ENCODE measurements around the gene TSTD1.
"Not testable (repeated sequence)": the region's sequence is repeated elsewhere in the genome, so short reads cannot be mapped to it uniquely, and the experiment has no call there.

TSTD1 gene

DNA sequence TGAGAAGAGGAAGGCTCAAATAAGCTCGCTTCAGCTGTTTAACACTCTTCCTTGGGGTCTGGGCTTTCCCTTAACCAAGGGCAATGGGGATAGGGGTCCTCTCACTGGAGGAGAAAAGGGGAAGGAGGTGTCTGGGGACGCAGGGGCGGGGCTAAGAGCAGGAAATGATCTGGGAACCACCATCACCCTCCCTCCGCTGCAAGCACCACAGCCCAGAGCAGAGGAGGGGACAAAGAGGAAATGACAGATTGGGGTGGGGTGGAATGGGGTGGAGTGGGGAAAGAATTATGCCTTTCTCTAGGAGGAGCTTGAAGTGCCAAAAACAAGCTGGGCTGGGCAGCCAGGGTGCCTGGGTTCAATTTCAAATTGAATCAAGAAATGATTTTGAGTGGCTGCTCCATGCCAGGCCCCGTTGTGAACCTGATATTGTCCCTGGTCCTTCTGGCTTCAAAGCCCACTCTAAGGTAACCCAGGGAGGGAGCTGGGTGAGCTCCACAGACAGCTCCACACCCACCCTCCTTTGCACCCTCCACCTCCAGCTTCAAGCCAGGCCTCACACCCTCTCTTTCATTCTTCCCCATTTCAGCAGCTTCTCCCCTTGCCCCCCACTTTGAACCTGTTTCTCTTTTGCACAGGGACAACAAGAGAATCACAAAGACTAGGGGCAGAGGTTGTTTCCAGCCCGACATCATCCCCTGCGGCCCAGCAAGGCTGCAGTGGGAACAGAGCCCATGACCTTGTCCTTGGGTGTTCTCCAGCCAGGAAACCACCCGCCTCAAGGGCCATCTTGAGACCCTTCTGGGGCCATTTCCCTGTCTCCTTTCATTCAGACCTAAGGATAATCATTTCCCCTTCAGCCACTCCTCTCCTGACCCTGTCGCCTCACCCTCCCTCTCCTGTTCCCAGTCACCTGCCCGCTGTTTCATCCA is 29.8 kb upstream of the TSTD1 start:
- CTCF ChIA-PET, result no interaction called here
- no peak for DNase-seq (ENCODE audit: extremely low spot score)
- POLR2A ChIA-PET, result interaction anchor here (1.3 kb wide), 1 partner anchor 23 kb away, joined by 4 read pairs; the partner anchor contains the start of gene USF1
- TF ChIP-seq BHLHE40 (IDR thresholded peaks at IDR 0.05; ENCODE audit: borderline replicate concordance), result no peak
- no peak for TF ChIP-seq ARNT (IDR thresholded peaks at IDR 0.05)
- TF ChIP-seq HDGF (IDR thresholded peaks at IDR 0.05; ENCODE audit: borderline replicate concordance), result no peak

DNA sequence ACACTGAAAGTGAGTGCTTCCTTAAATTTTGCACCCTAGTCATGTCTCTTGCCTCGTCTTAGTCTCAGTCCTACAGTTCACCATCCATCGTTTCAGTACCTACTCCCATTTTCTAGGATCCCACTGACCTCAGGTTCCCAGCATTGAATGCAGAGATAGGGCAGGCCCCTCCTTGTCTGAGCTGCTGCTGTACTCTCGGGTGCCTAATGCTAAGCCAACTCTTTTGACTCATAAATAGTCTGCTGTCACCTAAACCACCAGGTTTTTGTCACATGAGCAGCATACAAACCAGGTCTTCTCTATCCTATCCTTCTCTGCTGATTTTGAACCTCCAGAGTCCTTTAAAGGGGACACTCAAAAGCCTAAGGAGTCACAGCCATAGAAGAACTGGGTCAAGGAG is 27.9 kb upstream of the TSTD1 start:
- DNase-seq (ENCODE audit: extremely low spot score), result no peak
- POLR2A ChIA-PET, result no interaction called here
- TF ChIP-seq SUZ12 (IDR thresholded peaks at IDR 0.05) (no peak), TARDBP (IDR thresholded peaks at IDR 0.05) (no peak), HDGF (IDR thresholded peaks at IDR 0.05; ENCODE audit: borderline replicate concordance) (no peak), BHLHE40 (IDR thresholded peaks at IDR 0.05; ENCODE audit: borderline replicate concordance) (no peak), SP1 (IDR thresholded peaks at IDR 0.05) (no peak), ELF4 (IDR thresholded peaks at IDR 0.05) (no peak), FOXM1 (IDR thresholded peaks at IDR 0.05; ENCODE audit: borderline replicate concordance) (no peak), CTBP1 (IDR thresholded peaks at IDR 0.05; ENCODE audit: borderline replicate concordance) (no peak), ARNT (IDR thresholded peaks at IDR 0.05) (no peak), FOXA1 (IDR thresholded peaks at IDR 0.05) (no peak), L3MBTL2 (conservative IDR thresholded peaks at IDR 0.05) (no peak), FOXK2 (IDR thresholded peaks at IDR 0.05) (no peak), ZNF384 (IDR thresholded peaks at IDR 0.05) (no peak), NFRKB (IDR thresholded peaks at IDR 0.05) (no peak), LEF1 (IDR thresholded peaks at IDR 0.05; ENCODE audit: borderline replicate concordance) (no peak)
- TF ChIP-seq, protein P1, sequence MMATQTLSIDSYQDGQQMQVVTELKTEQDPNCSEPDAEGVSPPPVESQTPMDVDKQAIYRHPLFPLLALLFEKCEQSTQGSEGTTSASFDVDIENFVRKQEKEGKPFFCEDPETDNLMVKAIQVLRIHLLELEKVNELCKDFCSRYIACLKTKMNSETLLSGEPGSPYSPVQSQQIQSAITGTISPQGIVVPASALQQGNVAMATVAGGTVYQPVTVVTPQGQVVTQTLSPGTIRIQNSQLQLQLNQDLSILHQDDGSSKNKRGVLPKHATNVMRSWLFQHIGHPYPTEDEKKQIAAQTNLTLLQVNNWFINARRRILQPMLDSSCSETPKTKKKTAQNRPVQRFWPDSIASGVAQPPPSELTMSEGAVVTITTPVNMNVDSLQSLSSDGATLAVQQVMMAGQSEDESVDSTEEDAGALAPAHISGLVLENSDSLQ (IDR thresholded peaks at IDR 0.05), result no peak
- CTCF ChIA-PET, result no interaction called here

DNA sequence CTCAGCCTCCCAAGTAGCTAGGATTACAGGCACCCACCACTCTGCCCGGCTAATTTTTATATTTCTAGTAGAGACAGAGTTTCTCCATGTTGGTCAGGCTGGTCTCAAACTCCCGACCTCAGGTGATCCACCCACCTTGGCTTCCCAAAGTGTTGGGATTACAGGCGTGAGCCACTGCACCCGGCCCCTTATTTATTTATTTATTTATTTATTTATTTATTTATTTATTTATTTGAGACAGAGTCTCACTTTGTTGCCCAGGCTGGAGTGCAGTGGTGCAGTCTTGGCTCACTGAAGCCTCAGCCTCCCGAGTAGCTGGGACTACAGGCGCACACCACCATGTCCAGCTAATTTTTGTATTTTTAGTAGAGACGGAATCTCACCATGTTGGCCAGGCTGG is 26.9 kb upstream of the TSTD1 start:
- POLR2A ChIA-PET; DNase-seq (ENCODE audit: extremely low spot score); CTCF ChIA-PET: not testable (repeated sequence)

DNA sequence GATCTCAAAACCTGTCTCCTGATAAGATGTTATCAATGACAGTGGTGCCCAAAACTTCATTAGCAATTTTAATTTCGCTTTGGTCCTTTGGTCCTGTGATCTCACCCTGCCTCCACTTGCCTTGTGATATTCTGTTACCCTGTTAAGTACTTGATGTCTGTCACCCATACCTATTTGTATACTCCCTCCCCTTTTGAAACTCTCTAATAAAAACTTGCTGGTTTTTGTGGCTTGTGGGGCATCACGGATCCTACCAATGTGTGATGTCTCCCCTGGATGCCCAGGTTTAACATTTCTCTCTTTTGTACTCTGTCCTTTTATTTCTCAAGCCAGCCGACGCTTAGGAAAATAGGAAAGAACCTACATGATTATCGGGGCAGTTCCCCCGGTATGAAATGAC is 25.2 kb upstream of the TSTD1 start:
- CTCF ChIA-PET, result interaction anchor here (0.8 kb wide), 1 partner anchor 250 kb away, joined by 8 read pairs; the partner anchor contains the start of gene SDHC
- POLR2A ChIA-PET; DNase-seq (ENCODE audit: extremely low spot score): not testable (repeated sequence)

DNA sequence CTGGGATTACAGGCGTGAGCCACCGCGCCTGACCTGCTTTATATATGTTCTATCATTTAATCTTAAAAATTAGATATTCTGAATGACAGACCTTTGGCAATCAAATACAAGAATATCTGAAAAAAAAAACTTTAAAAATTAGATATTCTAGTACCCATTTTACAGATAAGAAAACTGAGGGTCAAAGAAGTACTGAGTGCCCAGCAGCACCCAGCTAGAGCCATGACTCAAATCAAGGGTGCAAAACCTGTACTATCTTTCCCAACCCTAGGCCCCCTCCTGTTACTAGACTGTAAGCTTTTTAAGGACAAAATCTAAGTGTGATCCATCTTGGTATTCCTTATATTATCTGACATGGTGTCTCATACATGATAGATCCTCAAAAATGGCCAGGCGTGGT is 22.7 kb upstream of the TSTD1 start:
- TF ChIP-seq LEF1 (IDR thresholded peaks at IDR 0.05; ENCODE audit: borderline replicate concordance) (no peak), L3MBTL2 (conservative IDR thresholded peaks at IDR 0.05) (no peak), CTBP1 (IDR thresholded peaks at IDR 0.05; ENCODE audit: borderline replicate concordance) (no peak), ARNT (IDR thresholded peaks at IDR 0.05) (no peak), FOXK2 (IDR thresholded peaks at IDR 0.05) (no peak), SP1 (IDR thresholded peaks at IDR 0.05) (no peak), ZNF384 (IDR thresholded peaks at IDR 0.05) (no peak), NFRKB (IDR thresholded peaks at IDR 0.05) (no peak), BHLHE40 (IDR thresholded peaks at IDR 0.05; ENCODE audit: borderline replicate concordance) (no peak), HDGF (IDR thresholded peaks at IDR 0.05; ENCODE audit: borderline replicate concordance) (no peak), ELF4 (IDR thresholded peaks at IDR 0.05) (no peak), SUZ12 (IDR thresholded peaks at IDR 0.05) (no peak), FOXM1 (IDR thresholded peaks at IDR 0.05; ENCODE audit: borderline replicate concordance) (no peak), FOXA1 (IDR thresholded peaks at IDR 0.05) (no peak), TARDBP (IDR thresholded peaks at IDR 0.05) (no peak)
- TF ChIP-seq, protein P1 (IDR thresholded peaks at IDR 0.05), result no peak

DNA sequence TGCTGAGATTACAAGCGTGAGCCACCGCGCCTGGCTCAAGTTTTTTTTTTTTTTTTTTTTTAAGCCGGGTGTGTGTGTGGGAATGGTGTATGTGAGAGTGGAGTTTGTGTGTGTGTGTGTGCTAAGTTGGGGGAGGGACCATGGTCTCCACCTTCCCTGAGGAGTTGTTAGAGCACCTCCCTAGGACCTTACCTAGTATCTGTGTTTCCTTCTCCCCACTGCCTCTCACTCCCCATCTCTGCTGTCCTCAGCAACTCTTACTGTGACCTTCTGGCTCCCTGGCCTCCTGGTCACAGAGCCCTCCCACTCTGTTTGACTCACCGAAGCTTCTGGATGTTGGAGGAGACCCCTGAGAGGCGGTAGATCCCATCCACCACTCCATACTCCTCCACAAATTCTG is 20.5 kb upstream of the TSTD1 start:
- ChIA-PET POLR2A (interaction anchor here (1.1 to 2.6 kb wide), 2 partner anchors 10 to 13 kb away, joined by 5 to 6 read pairs; partner anchors contain the start of gene USF1), CTCF (no interaction called here)
- TF ChIP-seq LEF1 (IDR thresholded peaks at IDR 0.05; ENCODE audit: borderline replicate concordance), result no peak
- TF ChIP-seq FOXA1 (IDR thresholded peaks at IDR 0.05), result no peak
- TF ChIP-seq ELF4 (IDR thresholded peaks at IDR 0.05), result no peak
- TF ChIP-seq SP1 (IDR thresholded peaks at IDR 0.05), result no peak
- TF ChIP-seq ZNF384 (IDR thresholded peaks at IDR 0.05), result no peak
- no peak for TF ChIP-seq FOXM1 (IDR thresholded peaks at IDR 0.05; ENCODE audit: borderline replicate concordance)
- no peak for TF ChIP-seq NFRKB (IDR thresholded peaks at IDR 0.05)
- no peak for TF ChIP-seq BHLHE40 (IDR thresholded peaks at IDR 0.05; ENCODE audit: borderline replicate concordance)
- DNase-seq (ENCODE audit: extremely low spot score), result no peak

More for the DNA sequence above, 22.7 kb upstream of the TSTD1 start:
- ChIA-PET POLR2A (interaction anchor here (2.6 kb wide), 1 partner anchor 16 kb away, joined by 6 read pairs; the partner anchor contains the start of gene USF1), CTCF (no interaction called here)
- DNase-seq (ENCODE audit: extremely low spot score), result no peak

DNA sequence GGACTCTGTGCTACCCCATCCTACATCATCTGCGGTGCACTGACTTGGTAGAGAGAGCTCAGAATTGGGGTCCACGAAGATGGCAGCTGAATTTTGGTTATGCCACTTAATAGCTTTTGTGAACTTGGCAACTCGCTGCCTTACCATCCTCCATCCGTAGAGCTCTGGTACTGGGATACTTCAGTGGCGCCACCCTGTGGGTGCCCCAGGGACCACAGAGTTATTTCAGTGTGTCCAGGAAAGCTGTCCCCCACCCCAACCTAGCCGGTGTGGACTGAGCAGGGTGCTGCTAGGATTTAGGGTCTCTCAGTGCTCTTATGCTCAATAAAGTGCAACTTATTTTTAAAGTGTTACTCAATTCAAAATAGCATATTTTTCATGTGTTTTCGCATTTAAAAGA is 16.0 kb upstream of the TSTD1 start:
- DNase-seq (ENCODE audit: extremely low spot score), result no peak
- ChIA-PET CTCF (no interaction called here), POLR2A (interaction anchor here (1.3 to 1.4 kb wide), 2 partner anchors 9 kb away, joined by 4 read pairs; partner anchors contain the start of gene USF1)
- TF ChIP-seq TARDBP (IDR thresholded peaks at IDR 0.05), result no peak
- TF ChIP-seq L3MBTL2 (conservative IDR thresholded peaks at IDR 0.05), result no peak
- TF ChIP-seq HDGF (IDR thresholded peaks at IDR 0.05; ENCODE audit: borderline replicate concordance), result no peak
- TF ChIP-seq ELF4 (IDR thresholded peaks at IDR 0.05), result no peak
- no peak for TF ChIP-seq LEF1 (IDR thresholded peaks at IDR 0.05; ENCODE audit: borderline replicate concordance)
- TF ChIP-seq ZNF384 (IDR thresholded peaks at IDR 0.05), result no peak
- TF ChIP-seq ARNT (IDR thresholded peaks at IDR 0.05), result no peak
- TF ChIP-seq FOXA1 (IDR thresholded peaks at IDR 0.05), result no peak
- no peak for TF ChIP-seq FOXM1 (IDR thresholded peaks at IDR 0.05; ENCODE audit: borderline replicate concordance)
- TF ChIP-seq SP1 (IDR thresholded peaks at IDR 0.05), result no peak
- TF ChIP-seq NFRKB (IDR thresholded peaks at IDR 0.05), result no peak
- no peak for TF ChIP-seq FOXK2 (IDR thresholded peaks at IDR 0.05)
- TF ChIP-seq, protein P1 (IDR thresholded peaks at IDR 0.05), result no peak

Data from HEK293T (cell line).